ENCODE data around the gene CFAP221.

CFAP221 gene

DNA sequence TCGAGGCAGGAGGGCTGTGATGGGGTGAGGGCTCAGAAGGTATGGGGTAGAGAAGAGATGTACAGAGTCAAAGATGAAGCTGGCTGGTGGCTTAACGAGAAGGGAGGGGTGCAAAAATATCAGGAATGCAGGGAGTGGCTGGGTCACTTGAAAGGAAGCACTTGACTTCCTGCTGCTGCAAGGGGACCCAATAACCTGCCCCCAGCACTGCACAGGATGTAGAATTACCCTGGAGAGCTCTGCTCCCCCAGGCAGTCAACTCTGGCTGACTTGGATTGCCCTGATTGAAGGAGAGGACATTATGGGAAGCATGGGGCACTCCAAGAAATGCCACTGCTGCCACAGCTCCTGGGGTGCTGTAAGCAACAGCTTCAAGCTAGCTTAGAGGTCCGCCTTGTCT, 41.8 kb downstream of the CFAP221 start:
- no peak overlapping the region for H3K4me3 ChIP-seq (replicated peaks; ENCODE audit: low read depth, low read length)
- no peak for DNase-seq (ENCODE audit: extremely low read depth, insufficient read length)
- TF ChIP-seq, protein P1, sequence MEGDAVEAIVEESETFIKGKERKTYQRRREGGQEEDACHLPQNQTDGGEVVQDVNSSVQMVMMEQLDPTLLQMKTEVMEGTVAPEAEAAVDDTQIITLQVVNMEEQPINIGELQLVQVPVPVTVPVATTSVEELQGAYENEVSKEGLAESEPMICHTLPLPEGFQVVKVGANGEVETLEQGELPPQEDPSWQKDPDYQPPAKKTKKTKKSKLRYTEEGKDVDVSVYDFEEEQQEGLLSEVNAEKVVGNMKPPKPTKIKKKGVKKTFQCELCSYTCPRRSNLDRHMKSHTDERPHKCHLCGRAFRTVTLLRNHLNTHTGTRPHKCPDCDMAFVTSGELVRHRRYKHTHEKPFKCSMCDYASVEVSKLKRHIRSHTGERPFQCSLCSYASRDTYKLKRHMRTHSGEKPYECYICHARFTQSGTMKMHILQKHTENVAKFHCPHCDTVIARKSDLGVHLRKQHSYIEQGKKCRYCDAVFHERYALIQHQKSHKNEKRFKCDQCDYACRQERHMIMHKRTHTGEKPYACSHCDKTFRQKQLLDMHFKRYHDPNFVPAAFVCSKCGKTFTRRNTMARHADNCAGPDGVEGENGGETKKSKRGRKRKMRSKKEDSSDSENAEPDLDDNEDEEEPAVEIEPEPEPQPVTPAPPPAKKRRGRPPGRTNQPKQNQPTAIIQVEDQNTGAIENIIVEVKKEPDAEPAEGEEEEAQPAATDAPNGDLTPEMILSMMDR (IDR thresholded peaks at IDR 0.05; ENCODE audit: insufficient read depth, low read length, poor library complexity, severe bottlenecking) = no peak
- H3K36me3 ChIP-seq (ENCODE audit: control insufficient read depth, insufficient read depth, low read length) = no peaks in the 10 kb centered on the region
- H3K27me3 ChIP-seq (replicated peaks; ENCODE audit: control insufficient read depth, insufficient read depth, low read length) = peaks cover 2% of the 10 kb centered on the region; the same call in 1 of the 2 replicates

DNA sequence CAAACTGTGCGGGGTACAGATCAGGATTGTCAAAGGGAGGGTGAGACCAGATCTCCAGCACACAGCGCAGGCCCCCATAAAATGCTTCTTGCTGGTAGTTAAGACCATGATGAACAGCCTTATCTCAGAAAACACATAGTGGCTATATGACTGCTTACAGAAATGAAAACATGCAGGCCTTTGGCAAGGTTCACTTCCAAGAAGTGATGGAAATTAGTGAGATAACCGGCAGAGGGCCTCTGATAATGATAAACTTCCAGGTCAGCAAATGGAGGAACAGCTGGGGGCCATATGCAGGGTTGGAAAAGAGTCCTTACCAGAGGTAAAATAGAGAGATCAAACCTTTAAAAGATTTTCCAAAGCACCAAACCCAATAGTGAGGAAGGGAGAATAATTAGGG, 46.6 kb downstream of the CFAP221 start:
- Histone ChIP-seq H3K27me3 (replicated peaks; ENCODE audit: control insufficient read depth, insufficient read depth, low read length) (peaks cover 2% of the 10 kb centered on the region; the same call in 1 of the 2 replicates), H3K36me3 (ENCODE audit: control insufficient read depth, insufficient read depth, low read length) (no peaks in the 10 kb centered on the region), H3K4me3 (replicated peaks; ENCODE audit: low read depth, low read length) (no peak overlapping the region)
- no peak for DNase-seq (ENCODE audit: extremely low read depth, insufficient read length)
- TF ChIP-seq, protein P1 (IDR thresholded peaks at IDR 0.05; ENCODE audit: insufficient read depth, low read length, poor library complexity, severe bottlenecking) = no peak

DNA sequence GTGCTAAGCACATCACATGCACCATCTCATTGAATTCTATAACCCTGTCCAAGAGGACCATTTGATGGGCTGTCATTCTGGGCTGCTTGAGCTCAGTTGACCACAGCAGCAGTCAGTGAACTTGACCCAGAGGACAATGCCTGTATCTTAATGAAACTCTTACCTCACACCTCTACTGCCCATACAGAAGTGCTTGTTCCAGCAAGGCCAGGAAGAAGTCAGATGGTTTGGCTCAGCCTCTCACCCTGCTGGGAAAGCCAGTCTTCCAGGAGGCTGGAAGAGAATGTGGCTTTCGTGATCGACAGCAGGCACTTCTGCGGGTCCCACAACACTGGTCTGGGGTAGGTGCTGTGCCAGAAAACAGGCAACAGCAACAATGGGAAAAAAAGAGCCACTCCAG, 47.3 kb downstream of the CFAP221 start:
- no peak for DNase-seq (ENCODE audit: extremely low read depth, insufficient read length)
- Histone ChIP-seq H3K27me3 (replicated peaks; ENCODE audit: control insufficient read depth, insufficient read depth, low read length) (peaks cover 2% of the 10 kb centered on the region; the same call in 1 of the 2 replicates), H3K36me3 (ENCODE audit: control insufficient read depth, insufficient read depth, low read length) (no peaks in the 10 kb centered on the region), H3K4me3 (replicated peaks; ENCODE audit: low read depth, low read length) (no peak overlapping the region)
- TF ChIP-seq, protein P1 (IDR thresholded peaks at IDR 0.05; ENCODE audit: insufficient read depth, low read length, poor library complexity, severe bottlenecking) = no peak

DNA sequence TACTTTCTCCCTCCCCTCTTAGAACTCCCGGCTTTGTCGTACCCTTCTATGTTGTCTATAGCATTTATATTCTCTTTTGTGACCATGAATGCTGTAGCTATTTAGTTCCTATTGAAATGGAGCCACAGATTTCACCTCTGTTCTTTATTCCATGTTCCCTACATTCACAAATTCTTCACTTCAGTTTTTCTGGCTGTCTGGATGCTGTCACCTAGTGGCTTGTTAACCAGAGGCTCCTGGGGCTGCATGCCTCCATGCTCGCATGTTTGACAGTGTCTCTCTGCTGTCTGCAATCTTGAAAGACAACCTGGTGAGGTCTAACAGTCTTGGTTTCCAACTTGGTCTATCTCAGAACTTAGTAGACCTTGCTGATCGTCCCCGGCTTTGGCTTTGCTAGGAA, 48.2 kb downstream of the CFAP221 start:
- Histone ChIP-seq H3K4me3 (replicated peaks; ENCODE audit: low read depth, low read length) (no peak overlapping the region), H3K27me3 (replicated peaks; ENCODE audit: control insufficient read depth, insufficient read depth, low read length) (peaks cover 2% of the 10 kb centered on the region; the same call in 1 of the 2 replicates), H3K36me3 (ENCODE audit: control insufficient read depth, insufficient read depth, low read length) (no peaks in the 10 kb centered on the region)
- DNase-seq (ENCODE audit: extremely low read depth, insufficient read length) = no peak
- TF ChIP-seq, protein P1 (IDR thresholded peaks at IDR 0.05; ENCODE audit: insufficient read depth, low read length, poor library complexity, severe bottlenecking) = no peak

DNA sequence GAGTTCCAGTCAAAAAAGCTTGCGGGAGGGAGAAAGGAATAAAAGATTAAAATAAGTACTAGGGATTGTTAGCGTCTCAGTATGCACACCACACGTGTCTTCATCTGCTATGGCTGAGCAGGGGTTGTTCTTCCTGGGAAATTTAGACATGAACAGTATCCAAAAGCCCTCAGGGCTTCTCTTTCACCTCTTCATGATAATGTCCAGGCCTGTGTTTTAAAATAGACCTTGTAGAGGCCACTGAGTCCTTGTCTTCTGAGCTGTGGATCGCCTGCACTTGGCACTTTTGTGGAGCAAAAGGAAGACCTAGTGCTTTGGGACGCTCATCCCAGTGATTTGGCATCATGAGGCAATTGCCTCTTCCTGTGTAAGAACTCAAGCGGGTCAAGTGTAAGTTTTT, 52.4 kb downstream of the CFAP221 start:
- TF ChIP-seq, protein P1 (IDR thresholded peaks at IDR 0.05; ENCODE audit: insufficient read depth, low read length, poor library complexity, severe bottlenecking) = no peak
- no peak overlapping the region for H3K4me3 ChIP-seq (replicated peaks; ENCODE audit: low read depth, low read length)
- H3K36me3 ChIP-seq (ENCODE audit: control insufficient read depth, insufficient read depth, low read length) = no peaks in the 10 kb centered on the region
- DNase-seq (ENCODE audit: extremely low read depth, insufficient read length) = no peak
- no peaks in the 10 kb centered on the region for H3K27me3 ChIP-seq (replicated peaks; ENCODE audit: control insufficient read depth, insufficient read depth, low read length)

Data from GM06990 (cell line).